HepG2 (cell line): ENCODE data around the gene RASSF7. TPM values are rescaled to one million over a fixed set of nuclear protein-coding genes. Genes with fewer than 3 reads are reported as not detected.
A peak's percentile ranks its signal among the peaks of the same experiment; 100 is the strongest.

ENCODE experiments used
- ERF ChIP-seq: IDR thresholded peaks from 2 replicates; pipeline ENCODE4 v1.6.1; 2018; ENCODE audit warnings: missing biosample characterization, missing genetic modification reagents
- FOXA3 ChIP-seq: IDR thresholded peaks from 2 replicates; pipeline ENCODE4 v1.6.1; 2016; ENCODE audit warnings: missing genetic modification reagents, missing compliant biosample characterization
- GABPA ChIP-seq, 2 experiments: IDR thresholded peaks; 2 replicates each; pipeline ENCODE4 v1.6.1; 2011 to 2016; ENCODE audit warnings: low read depth in 2 of 2, low read length in 1 of 2, missing biosample characterization in 1 of 2, missing genetic modification characterization in 1 of 2
- HNF4A ChIP-seq: sonication (generic); formaldehyde crosslinking; IDR thresholded peaks from 2 replicates; pipeline ENCODE4 v1.4.0; 2020; ENCODE audit warnings: missing genetic modification reagents
- KMT2A ChIP-seq: sonication (generic); formaldehyde crosslinking; IDR thresholded peaks from 2 replicates; pipeline ENCODE4 v1.4.0; 2020; ENCODE audit warnings: missing genetic modification reagents
- NFATC3 ChIP-seq: sonication (generic); formaldehyde crosslinking; IDR thresholded peaks from 2 replicates; pipeline ENCODE4 v1.5.1; 2020; ENCODE audit warnings: mild to moderate bottlenecking, missing genetic modification reagents
- NR1H2 ChIP-seq: sonication (generic); formaldehyde crosslinking; IDR thresholded peaks from 2 replicates; pipeline ENCODE4 v1.8.1; 2022; ENCODE audit warnings: low read depth, missing genetic modification reagents, borderline replicate concordance
- PHF8 ChIP-seq: sonication (generic); formaldehyde crosslinking; IDR thresholded peaks from 2 replicates; pipeline ENCODE4 v1.5.0; 2020; ENCODE audit warnings: missing genetic modification reagents
- POLR2A ChIP-seq, 2 experiments: IDR thresholded peaks; 2 replicates each; pipeline ENCODE4 v1.6.1; 2011; ENCODE audit warnings: low read depth in 2 of 2, low read length in 2 of 2, mild to moderate bottlenecking in 1 of 2, moderate library complexity in 1 of 2; ENCODE audit not compliant: insufficient read depth in 1 of 2
- THAP11 ChIP-seq: IDR thresholded peaks from 2 replicates; pipeline ENCODE4 v1.6.1; 2016; ENCODE audit warnings: missing biosample characterization, missing genetic modification reagents
- WIZ ChIP-seq: sonication (generic); formaldehyde crosslinking; IDR thresholded peaks from 2 replicates; pipeline ENCODE4 v1.5.1; 2020; ENCODE audit warnings: mild to moderate bottlenecking, missing genetic modification reagents
- ZNF441 ChIP-seq: sonication (generic); formaldehyde crosslinking; IDR thresholded peaks from 2 replicates; pipeline ENCODE4 v1.7.0; 2021; ENCODE audit warnings: missing genetic modification reagents, borderline replicate concordance
- ZNF446 ChIP-seq: sonication (generic); formaldehyde crosslinking; IDR thresholded peaks from 2 replicates; pipeline ENCODE4 v1.5.0; 2020; ENCODE audit warnings: mild to moderate bottlenecking, missing genetic modification reagents
- ZNF484 ChIP-seq: sonication (generic); formaldehyde crosslinking; IDR thresholded peaks from 2 replicates; pipeline ENCODE4 v1.5.1; 2020; ENCODE audit warnings: mild to moderate bottlenecking, low read depth, missing genetic modification reagents, borderline replicate concordance
- ZNF557 ChIP-seq: sonication (generic); formaldehyde crosslinking; IDR thresholded peaks from 2 replicates; pipeline ENCODE4 v1.4.0; 2020; ENCODE audit warnings: missing genetic modification reagents
- ZNF558 ChIP-seq: sonication (generic); formaldehyde crosslinking; IDR thresholded peaks from 2 replicates; pipeline ENCODE4 v1.9.0; 2022; ENCODE audit warnings: mild to moderate bottlenecking, missing genetic modification reagents, borderline replicate concordance
- ZNF614 ChIP-seq: IDR thresholded peaks from 2 replicates; pipeline ENCODE4 v1.6.1; 2018; ENCODE audit warnings: missing biosample characterization, missing genetic modification reagents, inconsistent platforms, borderline replicate concordance
- ZNF672 ChIP-seq: sonication (generic); formaldehyde crosslinking; IDR thresholded peaks from 2 replicates; pipeline ENCODE4 v1.8.1; 2022; ENCODE audit warnings: missing genetic modification reagents
- ZNF773 ChIP-seq: sonication (generic); formaldehyde crosslinking; IDR thresholded peaks from 2 replicates; pipeline ENCODE4 v1.4.0; 2020; ENCODE audit warnings: missing genetic modification reagents, borderline replicate concordance
- ZNF782 ChIP-seq: sonication (generic); formaldehyde crosslinking; IDR thresholded peaks from 2 replicates; pipeline ENCODE4 v1.4.0; 2020; ENCODE audit warnings: missing genetic modification reagents, mild to moderate bottlenecking, borderline replicate concordance
- ZNF790 ChIP-seq: sonication (generic); formaldehyde crosslinking; IDR thresholded peaks from 2 replicates; pipeline ENCODE4 v1.8.0; 2022; ENCODE audit warnings: missing genetic modification reagents, mild to moderate bottlenecking, borderline replicate concordance
- polyA plus RNA-seq, 8 experiments: library from polyadenylated mRNA; depleted of rRNA in 3 of 8; stranded (reverse) in 7 of 8; unstranded in 1 of 8; fragments of >200 nt; fragmentation: Illumina TruSeq in 4 of 8; extraction: Trizol in 4 of 8; gene quantifications; 2 replicates each; pipeline versions ENCODE4 v1.2.1 to v1.2.3, GENCODE V29; 2011 to 2016; ENCODE audit warnings: low read depth in 4 of 8, missing spikeins in 1 of 8, mixed read lengths in 1 of 8; ENCODE audit not compliant: insufficient read depth in 1 of 8
- total RNA-seq, 5 experiments: library from RNA; depleted of rRNA; stranded (reverse); fragments of >200 nt; fragmentation: Illumina TruSeq; extraction: Trizol; gene quantifications; 2 replicates each; pipeline ENCODE4 v1.2.3, GENCODE V29; 2016; ENCODE audit warnings: low read depth in 1 of 5
- TF ChIP-seq, protein P1 (sequence below): sonication (generic); formaldehyde crosslinking; IDR thresholded peaks from 2 replicates; pipeline ENCODE4 v1.5.0; 2020; ENCODE audit warnings: missing genetic modification reagents
- TF ChIP-seq, protein P2 (sequence below): sonication (generic); formaldehyde crosslinking; IDR thresholded peaks from 2 replicates; pipeline ENCODE4 v1.4.0; 2020; ENCODE audit warnings: missing genetic modification reagents
- TF ChIP-seq, protein P3 (sequence below): sonication (generic); formaldehyde crosslinking; IDR thresholded peaks from 2 replicates; pipeline ENCODE4 v1.5.1; 2020; ENCODE audit warnings: mild to moderate bottlenecking, missing genetic modification reagents, borderline replicate concordance

Gene RASSF7
- total and polyA plus RNA-seq, 2 of the 13 experiments (the other 11 are each of a cell fraction or from before 2014, with no cell fraction given), result 20.2 to 28.6 TPM

DNA sequence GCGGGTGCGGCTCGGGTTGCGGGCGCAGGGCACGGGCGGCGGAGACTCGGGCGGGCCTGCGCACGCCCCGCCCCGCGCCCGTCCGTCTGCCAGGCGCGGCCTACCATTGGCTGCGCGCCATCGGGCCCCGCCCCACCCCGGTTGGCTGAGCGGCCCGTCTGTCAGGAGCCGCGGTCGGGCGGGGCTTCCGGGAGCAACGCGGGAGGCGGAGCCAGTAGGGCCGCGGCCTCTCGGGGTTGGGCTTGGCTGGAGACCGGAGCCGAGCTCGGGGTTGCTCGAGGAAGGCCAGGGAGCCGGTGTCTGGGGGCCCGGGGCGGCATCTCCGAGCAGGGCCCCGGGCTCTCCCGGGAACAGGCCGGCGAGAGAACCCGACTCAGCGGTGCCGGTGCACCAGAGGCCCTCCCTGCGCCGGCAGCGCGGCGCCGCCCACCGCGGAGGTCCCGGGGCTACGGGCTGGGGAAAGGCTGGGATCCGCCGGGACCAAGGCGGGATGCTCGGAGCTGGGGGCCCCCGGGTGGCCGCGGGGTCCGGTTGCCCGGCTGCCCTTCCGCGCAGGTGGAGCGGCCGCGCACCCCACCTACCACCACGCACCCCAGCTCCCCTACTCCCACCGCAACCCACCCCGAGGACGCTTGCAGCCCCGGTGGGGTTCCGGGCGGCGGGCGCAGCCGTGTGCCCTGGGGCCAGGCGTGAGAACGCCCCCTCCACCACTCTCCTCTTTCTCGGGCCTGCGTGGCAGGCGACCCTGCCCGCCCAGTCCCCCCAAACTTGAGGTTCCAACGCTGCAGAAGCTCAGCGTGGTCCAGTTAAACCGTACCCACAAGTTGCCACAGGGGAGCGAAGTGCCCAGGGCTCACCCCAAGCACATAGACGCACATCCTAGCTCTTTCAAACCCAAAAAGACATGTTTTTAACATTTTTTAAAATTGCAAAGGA is 25.0 kb upstream of the RASSF7 start, which contains the start of gene HRAS (continued):
- no peak for TF ChIP-seq ZNF558 (CRISPR knock-in tag)
- no peak for TF ChIP-seq GABPA (IDR thresholded peaks at IDR 0.05; ENCODE audit: low read depth, low read length)
- peak; percentile 84 for TF ChIP-seq GABPA (CRISPR knock-in tag; IDR thresholded peaks at IDR 0.05; ENCODE audit: low read depth)
- peak; percentile 8; the same call in 1 of the 2 replicates for TF ChIP-seq FOXA3
- TF ChIP-seq ZNF773 (CRISPR knock-in tag), result peak; percentile 63; the same call in 1 of the 2 replicates
- TF ChIP-seq, protein P1, sequence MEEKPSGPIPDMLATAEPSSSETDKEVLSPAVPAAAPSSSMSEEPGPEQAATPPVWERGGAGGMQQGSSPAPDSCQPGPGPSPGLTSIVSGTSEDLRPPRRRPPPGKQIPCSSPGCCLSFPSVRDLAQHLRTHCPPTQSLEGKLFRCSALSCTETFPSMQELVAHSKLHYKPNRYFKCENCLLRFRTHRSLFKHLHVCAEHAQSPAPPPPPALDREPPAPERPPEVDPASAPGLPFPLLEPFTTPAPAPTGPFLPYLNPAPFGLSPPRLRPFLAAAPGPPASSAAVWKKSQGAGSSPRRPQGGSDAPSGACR, result 0 out of 2 replicates have a peak, but pooled peaks have one; percentile 21
- TF ChIP-seq, protein P2, sequence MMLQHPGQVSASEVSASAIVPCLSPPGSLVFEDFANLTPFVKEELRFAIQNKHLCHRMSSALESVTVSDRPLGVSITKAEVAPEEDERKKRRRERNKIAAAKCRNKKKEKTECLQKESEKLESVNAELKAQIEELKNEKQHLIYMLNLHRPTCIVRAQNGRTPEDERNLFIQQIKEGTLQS (CRISPR knock-in tag), result peak; percentile 9; the same call in 1 of the 2 replicates
- TF ChIP-seq ERF (CRISPR knock-in tag), result peak; percentile 75
- TF ChIP-seq NR1H2, result no peak
- peak; percentile 74 for TF ChIP-seq THAP11 (CRISPR knock-in tag)
- no peak for TF ChIP-seq WIZ
- TF ChIP-seq, protein P3, sequence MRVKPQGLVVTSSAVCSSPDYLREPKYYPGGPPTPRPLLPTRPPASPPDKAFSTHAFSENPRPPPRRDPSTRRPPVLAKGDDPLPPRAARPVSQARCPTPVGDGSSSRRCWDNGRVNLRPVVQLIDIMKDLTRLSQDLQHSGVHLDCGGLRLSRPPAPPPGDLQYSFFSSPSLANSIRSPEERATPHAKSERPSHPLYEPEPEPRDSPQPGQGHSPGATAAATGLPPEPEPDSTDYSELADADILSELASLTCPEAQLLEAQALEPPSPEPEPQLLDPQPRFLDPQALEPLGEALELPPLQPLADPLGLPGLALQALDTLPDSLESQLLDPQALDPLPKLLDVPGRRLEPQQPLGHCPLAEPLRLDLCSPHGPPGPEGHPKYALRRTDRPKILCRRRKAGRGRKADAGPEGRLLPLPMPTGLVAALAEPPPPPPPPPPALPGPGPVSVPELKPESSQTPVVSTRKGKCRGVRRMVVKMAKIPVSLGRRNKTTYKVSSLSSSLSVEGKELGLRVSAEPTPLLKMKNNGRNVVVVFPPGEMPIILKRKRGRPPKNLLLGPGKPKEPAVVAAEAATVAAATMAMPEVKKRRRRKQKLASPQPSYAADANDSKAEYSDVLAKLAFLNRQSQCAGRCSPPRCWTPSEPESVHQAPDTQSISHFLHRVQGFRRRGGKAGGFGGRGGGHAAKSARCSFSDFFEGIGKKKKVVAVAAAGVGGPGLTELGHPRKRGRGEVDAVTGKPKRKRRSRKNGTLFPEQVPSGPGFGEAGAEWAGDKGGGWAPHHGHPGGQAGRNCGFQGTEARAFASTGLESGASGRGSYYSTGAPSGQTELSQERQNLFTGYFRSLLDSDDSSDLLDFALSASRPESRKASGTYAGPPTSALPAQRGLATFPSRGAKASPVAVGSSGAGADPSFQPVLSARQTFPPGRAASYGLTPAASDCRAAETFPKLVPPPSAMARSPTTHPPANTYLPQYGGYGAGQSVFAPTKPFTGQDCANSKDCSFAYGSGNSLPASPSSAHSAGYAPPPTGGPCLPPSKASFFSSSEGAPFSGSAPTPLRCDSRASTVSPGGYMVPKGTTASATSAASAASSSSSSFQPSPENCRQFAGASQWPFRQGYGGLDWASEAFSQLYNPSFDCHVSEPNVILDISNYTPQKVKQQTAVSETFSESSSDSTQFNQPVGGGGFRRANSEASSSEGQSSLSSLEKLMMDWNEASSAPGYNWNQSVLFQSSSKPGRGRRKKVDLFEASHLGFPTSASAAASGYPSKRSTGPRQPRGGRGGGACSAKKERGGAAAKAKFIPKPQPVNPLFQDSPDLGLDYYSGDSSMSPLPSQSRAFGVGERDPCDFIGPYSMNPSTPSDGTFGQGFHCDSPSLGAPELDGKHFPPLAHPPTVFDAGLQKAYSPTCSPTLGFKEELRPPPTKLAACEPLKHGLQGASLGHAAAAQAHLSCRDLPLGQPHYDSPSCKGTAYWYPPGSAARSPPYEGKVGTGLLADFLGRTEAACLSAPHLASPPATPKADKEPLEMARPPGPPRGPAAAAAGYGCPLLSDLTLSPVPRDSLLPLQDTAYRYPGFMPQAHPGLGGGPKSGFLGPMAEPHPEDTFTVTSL (CRISPR knock-in tag), result no peak
- peak; percentile 36; the same call in 1 of the 2 replicates for TF ChIP-seq KMT2A (CRISPR knock-in tag)
- 0 out of 2 replicates have a peak, but pooled peaks have one; percentile 36 for TF ChIP-seq ZNF782
- TF ChIP-seq NFATC3 (CRISPR knock-in tag), result no peak
- TF ChIP-seq ZNF790 (CRISPR knock-in tag), result 0 out of 2 replicates have a peak, but pooled peaks have one; percentile 61
- TF ChIP-seq ZNF672 (CRISPR knock-in tag), result no peak
- TF ChIP-seq ZNF484 (CRISPR knock-in tag), result no peak
- TF ChIP-seq ZNF557 (CRISPR knock-in tag), result no peak
- TF ChIP-seq ZNF441 (CRISPR knock-in tag), result no peak; the same call in 1 of the 2 replicates
- peak; percentile 65 for TF ChIP-seq ZNF446 (CRISPR knock-in tag)
- TF ChIP-seq ZNF614 (CRISPR knock-in tag), result peak; percentile 65; the same call in 1 of the 2 replicates
- TF ChIP-seq PHF8, result peak; percentile 75
- no peak for TF ChIP-seq HNF4A
- TF ChIP-seq POLR2A (IDR thresholded peaks at IDR 0.05; ENCODE audit: insufficient read depth in 1 of 2, low read depth in 2 of 2, low read length in 2 of 2), result peak in 1 of 2 experiments; percentile 44; a peak in 1 of 4 replicates
